Common myeloid progenitor, CD34-positive (primary cell): ENCODE data around the gene CLRN3.

Source experiments
- CTCF ChIA-PET: fragments of 350-600 bp; sonication (Branson Sonifier 250); formaldehyde crosslinking; loops from one replicate; lab custom pipeline; 2021; ENCODE audit warnings: antibody characterized with exemption; lab: Charles Lee
- POLR2A ChIA-PET: fragments of 350-600 bp; sonication (Branson Sonifier 250); formaldehyde crosslinking; loops from one replicate; lab custom pipeline; 2021; ENCODE audit warnings: antibody characterized with exemption; lab: Charles Lee
- DNase-seq, 3 donors: peaks; one replicate each; pipeline versions ENCODE4 v3.0.0 to v3.0.0-alpha.2; 2013
- H3K27ac ChIP-seq, 2 experiments: 1 replicate in 1 of 2; 2 replicates in 1 of 2; pipeline ENCODE4 v1.7.0; 2013; ENCODE audit warnings: inconsistent platforms in 2 of 2, low read length in 2 of 2, mild to moderate bottlenecking in 2 of 2, low read depth in 1 of 2, moderate library complexity in 1 of 2; ENCODE audit not compliant: severe bottlenecking in 2 of 2, insufficient read depth in 1 of 2, poor library complexity in 1 of 2
- H3K27me3 ChIP-seq, 5 experiments: replicated peaks in 2 of 5; 1 replicate in 3 of 5; 2 replicates in 2 of 5; pipeline versions ENCODE4 v1.6.1 to v1.7.0; 2013; ENCODE audit warnings: low read length in 4 of 5, mild to moderate bottlenecking in 2 of 5, moderate library complexity in 2 of 5, inconsistent platforms in 1 of 5; ENCODE audit not compliant: insufficient read depth in 5 of 5, control insufficient read depth in 4 of 5
- H3K36me3 ChIP-seq, 4 experiments: 1 replicate in 2 of 4; 2 replicates in 2 of 4; pipeline versions ENCODE4 v1.6.1 to v1.7.0; 2013; ENCODE audit warnings: low read length in 3 of 4, control low read depth in 1 of 4, mild to moderate bottlenecking in 1 of 4; ENCODE audit not compliant: control insufficient read depth in 4 of 4, insufficient read depth in 4 of 4
- H3K4me1 ChIP-seq, 4 experiments: 1 replicate in 3 of 4; 2 replicates in 1 of 4; pipeline versions ENCODE4 v1.6.1 to v1.7.1; 2013; ENCODE audit warnings: low read length in 3 of 4, mild to moderate bottlenecking in 3 of 4, control low read depth in 1 of 4, inconsistent platforms in 1 of 4, moderate library complexity in 1 of 4; ENCODE audit not compliant: control insufficient read depth in 4 of 4, insufficient read depth in 4 of 4; ENCODE audit errors: control extremely low read depth in 1 of 4
- H3K4me3 ChIP-seq, 7 experiments: 1 replicate in 4 of 7; 2 replicates in 3 of 7; pipeline versions ENCODE4 v1.5.1 to v1.7.0; 2013; ENCODE audit warnings: mild to moderate bottlenecking in 7 of 7, low read length in 6 of 7, moderate library complexity in 6 of 7, inconsistent platforms in 2 of 7, low read depth in 2 of 7, control low read depth in 1 of 7; ENCODE audit not compliant: insufficient read depth in 4 of 7, control insufficient read depth in 1 of 7; ENCODE audit errors: extremely low read depth in 1 of 7
- H3K9me3 ChIP-seq, 5 experiments: 1 replicate in 4 of 5; 2 replicates in 1 of 5; pipeline versions ENCODE4 v1.6.1 to v1.7.1; 2013; ENCODE audit warnings: low read length in 4 of 5, mild to moderate bottlenecking in 2 of 5, inconsistent platforms in 1 of 5, low read depth in 1 of 5, moderate library complexity in 1 of 5; ENCODE audit not compliant: control insufficient read depth in 4 of 5, insufficient read depth in 2 of 5; ENCODE audit errors: control extremely low read depth in 1 of 5
- WGBS: methylation state at CpG from one replicate; pipeline ENCODE4 v1.1.5; 2013; ENCODE audit not compliant: insufficient coverage; 5-methylcytosine and 5-hydroxymethylcytosine counted together

The CLRN3 gene

GRCh38 chr10:127911218-127911866 lies 18.6 kb upstream of the CLRN3 start:
- ChIA-PET POLR2A (no interaction called here), CTCF (no interaction called here)
- H3K4me1 ChIP-seq, result peaks cover 0 to 14% (median 11%) of the 10 kb centered on the region in 4 experiments
- H3K36me3 ChIP-seq, result no peaks in the 10 kb centered on the region
- DNase-seq, result no peak
- H3K4me3 ChIP-seq, result no peak overlapping the region
- no peak overlapping the region for H3K27ac ChIP-seq
- peaks cover 0 to under 1% (median 0%) of the 10 kb centered on the region in 5 experiments for H3K9me3 ChIP-seq
- WGBS, result 95% methylated on average over 6 of the region's 10 CpGs
- peaks cover 0 to 28% (median 8%) of the 10 kb centered on the region in 5 experiments for H3K27me3 ChIP-seq

- no peaks in the 10 kb centered on the region for H3K36me3 ChIP-seq
- WGBS, result 100% methylated on average over 1 of the region's 2 CpGs
- no peaks in the 10 kb centered on the region for H3K9me3 ChIP-seq
- CTCF ChIA-PET, result interaction anchor here (1.3 to 6.7 kb wide), 2 partner anchors 10 to 102 kb away, joined by 3 to 122 read pairs; no protein-coding TSS in a partner anchor
- H3K4me1 ChIP-seq, result peaks cover 0 to 14% (median 12%) of the 10 kb centered on the region in 4 experiments
- no peak for DNase-seq
- H3K4me3 ChIP-seq, result no peak overlapping the region
- POLR2A ChIA-PET, result no interaction called here
- H3K27me3 ChIP-seq, result peaks cover 0 to 37% (median 8%) of the 10 kb centered on the region in 5 experiments
- H3K27ac ChIP-seq, result no peak overlapping the region
Measured at GRCh38 chr10:127910464-127910770, 17.7 kb upstream of the CLRN3 start.

- no peak overlapping the region for H3K27ac ChIP-seq
- no peak overlapping the region for H3K4me3 ChIP-seq
- no peaks in the 10 kb centered on the region for H3K9me3 ChIP-seq
- no peaks in the 10 kb centered on the region for H3K36me3 ChIP-seq
- ChIA-PET POLR2A (no interaction called here), CTCF (interaction anchor here (1.3 to 6.7 kb wide), 3 partner anchors 11 to 239 kb away, joined by 3 to 122 read pairs (median 5); no protein-coding TSS in a partner anchor)
- 100% methylated on average over 3 of the region's 7 CpGs for WGBS
- peaks cover 0 to 14% (median 12%) of the 10 kb centered on the region in 4 experiments for H3K4me1 ChIP-seq
- peaks cover 0 to 38% (median 8%) of the 10 kb centered on the region in 5 experiments for H3K27me3 ChIP-seq
- DNase-seq, result no peak
Measured at GRCh38 chr10:127909716-127910463, 17.1 kb upstream of the CLRN3 start.

GRCh38 chr10:127908959-127909267 lies 16.2 kb upstream of the CLRN3 start:
- no peak for DNase-seq
- POLR2A ChIA-PET, result no interaction called here
- 93% methylated on average over 7 of the region's 8 CpGs for WGBS
- CTCF ChIA-PET, result interaction anchor here (0.8 to 6.7 kb wide), 4 partner anchors 83 to 240 kb away, joined by 3 to 122 read pairs (median 4); no protein-coding TSS in a partner anchor
- peaks cover 0 to 38% (median 8%) of the 10 kb centered on the region in 5 experiments for H3K27me3 ChIP-seq
- H3K36me3 ChIP-seq, result no peaks in the 10 kb centered on the region
- H3K4me3 ChIP-seq, result no peak overlapping the region
- no peaks in the 10 kb centered on the region for H3K9me3 ChIP-seq
- H3K4me1 ChIP-seq, result peaks cover 0 to 14% (median 12%) of the 10 kb centered on the region in 4 experiments
- no peak overlapping the region for H3K27ac ChIP-seq

DNA sequence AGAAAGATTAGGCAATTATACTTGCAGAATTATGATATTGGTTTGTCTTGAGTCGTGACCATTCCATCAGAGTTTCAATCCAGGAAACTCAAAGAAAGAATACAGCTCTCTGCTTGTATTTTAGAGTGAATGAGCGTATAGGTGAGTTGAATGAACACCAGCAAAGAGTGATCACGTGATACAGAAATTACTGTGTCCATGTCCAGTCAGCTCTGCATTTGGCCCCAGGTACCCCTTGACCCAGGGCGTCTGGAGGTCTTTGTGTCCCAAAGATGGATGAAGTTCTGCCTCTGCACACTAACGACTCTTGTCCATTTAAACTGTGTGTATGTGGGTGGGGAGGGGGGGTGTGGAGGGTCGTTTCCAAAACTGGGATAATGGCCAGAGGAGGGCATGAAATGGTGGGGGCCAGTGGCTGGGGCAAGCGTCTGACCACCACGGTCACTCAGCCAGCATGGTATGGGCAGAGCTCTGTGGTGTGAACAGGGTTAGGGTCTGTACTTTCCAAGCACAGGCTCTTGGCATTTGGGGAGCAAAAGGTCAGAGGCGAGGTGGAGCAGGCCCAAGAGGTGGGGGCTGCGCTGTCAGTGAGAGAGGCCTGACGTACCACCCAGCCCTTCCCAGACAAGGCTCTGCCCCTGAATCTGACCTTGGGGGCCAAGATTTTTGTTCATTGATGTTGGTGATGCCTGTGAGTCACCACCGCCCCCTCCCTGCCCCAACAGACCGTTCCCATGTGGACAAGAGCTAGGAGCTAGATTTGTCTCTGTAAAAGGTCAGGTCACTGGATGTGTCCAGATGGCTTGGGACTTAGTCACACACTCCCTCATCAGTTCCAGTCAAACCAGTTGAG lies 15.6 kb upstream of the CLRN3 start:
- H3K27me3 ChIP-seq, result peaks cover 0 to 38% (median 8%) of the 10 kb centered on the region in 5 experiments
- WGBS, result 86% methylated on average over 12 of the region's 13 CpGs
- CTCF ChIA-PET, result interaction anchor here (0.8 to 6.7 kb wide), 8 partner anchors 80 to 241 kb away, joined by 3 to 122 read pairs (median 4); no protein-coding TSS in a partner anchor
- peaks cover 0 to 14% (median 12%) of the 10 kb centered on the region in 4 experiments for H3K4me1 ChIP-seq
- no peaks in the 10 kb centered on the region for H3K9me3 ChIP-seq
- POLR2A ChIA-PET, result no interaction called here
- H3K4me3 ChIP-seq, result peak overlapping the region in 5 of 7 experiments; percentile 58 to 77 (median 68)
- DNase-seq, result no peak
- H3K27ac ChIP-seq, result no peak overlapping the region
- H3K36me3 ChIP-seq, result no peaks in the 10 kb centered on the region

- Histone ChIP-seq H3K27me3 (peaks cover 0 to 38% (median 8%) of the 10 kb centered on the region in 5 experiments), H3K4me1 (peaks cover 0 to 14% (median 12%) of the 10 kb centered on the region in 4 experiments), H3K27ac (no peak overlapping the region), H3K36me3 (no peaks in the 10 kb centered on the region), H3K9me3 (peaks cover 0 to 2% (median 0%) of the 10 kb centered on the region in 5 experiments), H3K4me3 (peak overlapping the region; percentile 44 to 77 (median 67))
- peak; percentile 18 to 59 (median 42) for DNase-seq
- ChIA-PET CTCF (interaction anchor here (0.6 to 6.7 kb wide), 12 partner anchors 15 to 241 kb away, joined by 3 to 122 read pairs (median 5); no protein-coding TSS in a partner anchor), POLR2A (interaction anchor here (0.6 to 0.9 kb wide), 2 partner anchors 19 to 104 kb away, joined by 3 to 5 read pairs; no protein-coding TSS in a partner anchor)
- WGBS, result 3% methylated on average over 52 of the region's 65 CpGs
Measured at GRCh38 chr10:127907411-127908105, 14.8 kb upstream of the CLRN3 start.
